Type B pancreatic cell (in vitro differentiated cells): ENCODE measurements around the gene WRNIP1. TPM values are rescaled to one million over a fixed set of nuclear protein-coding genes. Genes with fewer than 3 reads are reported as not detected.
"Not testable (repeated sequence)": the region's sequence is repeated elsewhere in the genome, so short reads cannot be mapped to it uniquely, and the experiment has no call there.

Experiments used
- DNase-seq: peaks from one replicate; pipeline ENCODE4 v3.0.0; 2021; ENCODE audit warnings: mixed read lengths; ENCODE audit not compliant: unreplicated experiment; ENCODE audit errors: extremely low spot score
- H3K27ac Mint-ChIP-seq: 2 replicates; pipeline ENCODE4 v1.8.0; 2021; ENCODE audit warnings: mild to moderate bottlenecking, mixed read lengths
- H3K27me3 Mint-ChIP-seq: 2 replicates; pipeline ENCODE4 v1.8.0; 2021; ENCODE audit warnings: mixed read lengths
- H3K36me3 Mint-ChIP-seq: 2 replicates; pipeline ENCODE4 v1.8.0; 2021; ENCODE audit warnings: mixed read lengths
- H3K4me1 Mint-ChIP-seq: one replicate; pipeline ENCODE4 v1.8.0; 2021; ENCODE audit warnings: mixed read lengths; ENCODE audit not compliant: unreplicated experiment
- H3K4me3 Mint-ChIP-seq: 2 replicates; pipeline ENCODE4 v1.8.0; 2021; ENCODE audit warnings: mild to moderate bottlenecking, mixed read lengths
- H3K9me3 Mint-ChIP-seq: 2 replicates; pipeline ENCODE4 v1.8.0; 2021; ENCODE audit warnings: mixed read lengths
- CTCF ChIP-seq: fragments of 200-600 bp; sonication (generic); conservative IDR thresholded peaks from 2 replicates; pipeline ENCODE4 v1.5.0; 2021; ENCODE audit warnings: antibody characterized with exemption, mild to moderate bottlenecking
- total RNA-seq: library from RNA; stranded (reverse); gene quantifications from 2 replicates; pipeline ENCODE4 v1.2.1, GENCODE V29; 2021; ENCODE audit warnings: low replicate concordance

Gene WRNIP1
- total RNA-seq, 1 donor from 2014 or later = 41.2 TPM

GRCh38 chr6:2756241-2756640, 9.0 kb upstream of the WRNIP1 start:
- DNase-seq = no peak
- Mint-ChIP-seq H3K9me3 (no peaks in the 10 kb centered on the region), H3K4me1 (no peaks in the 10 kb centered on the region), H3K4me3 (no peak overlapping the region), H3K36me3 (no peaks in the 10 kb centered on the region), H3K27me3 (peaks cover 3% of the 10 kb centered on the region), H3K27ac (no peak overlapping the region)
- TF ChIP-seq CTCF = no peak

GRCh38 chr6:2756687-2757224, 8.4 kb upstream of the WRNIP1 start:
- Mint-ChIP-seq H3K9me3 (no peaks in the 10 kb centered on the region), H3K4me3 (no peak overlapping the region), H3K27ac (no peak overlapping the region), H3K27me3 (peaks cover 3% of the 10 kb centered on the region), H3K36me3 (no peaks in the 10 kb centered on the region), H3K4me1 (no peaks in the 10 kb centered on the region)
- TF ChIP-seq CTCF = no peak
- DNase-seq = no peak

- Mint-ChIP-seq H3K4me1 (peaks cover under 1% of the 10 kb centered on the region), H3K36me3 (no peaks in the 10 kb centered on the region), H3K9me3 (no peaks in the 10 kb centered on the region), H3K27ac (no peak overlapping the region), H3K4me3 (no peak overlapping the region), H3K27me3 (peaks cover 3% of the 10 kb centered on the region)
- no peak for DNase-seq
- no peak for TF ChIP-seq CTCF
These were observed 6.2 kb upstream of the WRNIP1 start for GRCh38 chr6:2758980-2759379.

GRCh38 chr6:2760882-2761842, 4.0 kb upstream of the WRNIP1 start:
- Mint-ChIP-seq H3K4me1 (peaks cover 8% of the 10 kb centered on the region), H3K9me3 (no peaks in the 10 kb centered on the region), H3K27ac (no peak overlapping the region), H3K4me3 (no peak overlapping the region), H3K36me3 (no peaks in the 10 kb centered on the region), H3K27me3 (no peaks in the 10 kb centered on the region)
- TF ChIP-seq CTCF = peak; percentile 64
- DNase-seq = no peak

GRCh38 chr6:2762868-2763267, 2.3 kb upstream of the WRNIP1 start:
- not testable (repeated sequence) for DNase-seq, H3K9me3 Mint-ChIP-seq, H3K4me3 Mint-ChIP-seq, H3K27ac Mint-ChIP-seq, H3K27me3 Mint-ChIP-seq, H3K36me3 Mint-ChIP-seq
- peaks cover 19% of the 10 kb centered on the region for H3K4me1 Mint-ChIP-seq

GRCh38 chr6:2763345-2763841, 1.8 kb upstream of the WRNIP1 start:
- no peak overlapping the region for H3K4me3 Mint-ChIP-seq
- no peak overlapping the region for H3K27ac Mint-ChIP-seq
- H3K36me3 Mint-ChIP-seq = peaks cover under 1% of the 10 kb centered on the region

More at GRCh38 chr6:2763345-2763841, 1.8 kb upstream of the WRNIP1 start:
- no peak for TF ChIP-seq CTCF
- no peaks in the 10 kb centered on the region for H3K9me3 Mint-ChIP-seq
- H3K4me1 Mint-ChIP-seq = peaks cover 24% of the 10 kb centered on the region
- no peak for DNase-seq
- H3K27me3 Mint-ChIP-seq = no peaks in the 10 kb centered on the region
